ENCODE results near the gene TTYH1. TPM values are rescaled to one million over a fixed set of nuclear protein-coding genes. Genes with fewer than 3 reads are reported as not detected.
A peak's percentile ranks its signal among the peaks of the same experiment; 100 is the strongest.

TTYH1 gene
- total and polyA plus RNA-seq, 9 of the 15 experiments (the other 6 are each of a cell fraction or from before 2014, with no cell fraction given): 0.08 TPM; not detected in 8

DNA sequence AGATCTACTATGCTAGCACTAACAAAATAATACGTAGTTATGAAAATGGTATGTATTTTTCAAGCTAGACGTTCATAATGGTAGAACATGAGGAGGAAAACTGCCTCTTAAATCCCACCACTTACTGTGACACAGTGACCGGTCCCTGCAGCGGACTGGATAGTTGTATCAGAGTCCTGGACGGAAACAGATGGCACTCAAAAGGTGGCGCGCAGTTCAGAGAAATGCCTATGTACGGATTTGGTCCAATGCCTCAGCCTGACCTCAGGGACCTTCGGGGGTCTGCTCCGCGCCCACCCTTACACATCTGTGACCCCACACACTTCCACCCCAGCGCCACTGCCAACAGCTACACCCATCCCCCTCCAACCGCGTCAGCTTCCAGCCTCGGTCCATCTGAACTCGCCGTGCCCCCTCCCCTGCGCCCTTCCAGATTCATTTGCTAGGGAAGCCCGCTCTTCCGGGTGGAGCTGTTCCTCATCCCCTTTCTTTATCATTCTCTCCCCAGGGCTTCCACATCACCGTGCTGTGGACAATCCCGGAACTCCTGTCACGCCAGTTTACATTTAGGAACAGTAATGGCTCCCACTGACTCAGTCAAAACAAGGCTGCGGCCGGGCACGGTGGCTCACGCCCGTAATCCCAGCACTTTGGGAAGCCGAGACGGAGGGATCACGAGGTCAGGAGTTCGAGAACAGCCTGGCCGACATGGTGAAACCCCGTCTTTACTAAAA is 32.9 kb downstream of the TTYH1 start (continued):
- TF ChIP-seq, protein P1, sequence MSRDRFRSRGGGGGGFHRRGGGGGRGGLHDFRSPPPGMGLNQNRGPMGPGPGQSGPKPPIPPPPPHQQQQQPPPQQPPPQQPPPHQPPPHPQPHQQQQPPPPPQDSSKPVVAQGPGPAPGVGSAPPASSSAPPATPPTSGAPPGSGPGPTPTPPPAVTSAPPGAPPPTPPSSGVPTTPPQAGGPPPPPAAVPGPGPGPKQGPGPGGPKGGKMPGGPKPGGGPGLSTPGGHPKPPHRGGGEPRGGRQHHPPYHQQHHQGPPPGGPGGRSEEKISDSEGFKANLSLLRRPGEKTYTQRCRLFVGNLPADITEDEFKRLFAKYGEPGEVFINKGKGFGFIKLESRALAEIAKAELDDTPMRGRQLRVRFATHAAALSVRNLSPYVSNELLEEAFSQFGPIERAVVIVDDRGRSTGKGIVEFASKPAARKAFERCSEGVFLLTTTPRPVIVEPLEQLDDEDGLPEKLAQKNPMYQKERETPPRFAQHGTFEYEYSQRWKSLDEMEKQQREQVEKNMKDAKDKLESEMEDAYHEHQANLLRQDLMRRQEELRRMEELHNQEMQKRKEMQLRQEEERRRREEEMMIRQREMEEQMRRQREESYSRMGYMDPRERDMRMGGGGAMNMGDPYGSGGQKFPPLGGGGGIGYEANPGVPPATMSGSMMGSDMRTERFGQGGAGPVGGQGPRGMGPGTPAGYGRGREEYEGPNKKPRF (IDR thresholded peaks at IDR 0.05; ENCODE audit: low read depth, low read length): no peak
- TF ChIP-seq SETDB1 (IDR thresholded peaks at IDR 0.05; ENCODE audit: low read length): no peak
- TF ChIP-seq SMARCA5 (IDR thresholded peaks at IDR 0.05): 0 out of 2 replicates have a peak, but pooled peaks have one; percentile 48
- 0 out of 2 replicates have a peak, but pooled peaks have one; percentile 11 for TF ChIP-seq RB1 (IDR thresholded peaks at IDR 0.05; ENCODE audit: low read depth)
- TF ChIP-seq, protein P2, sequence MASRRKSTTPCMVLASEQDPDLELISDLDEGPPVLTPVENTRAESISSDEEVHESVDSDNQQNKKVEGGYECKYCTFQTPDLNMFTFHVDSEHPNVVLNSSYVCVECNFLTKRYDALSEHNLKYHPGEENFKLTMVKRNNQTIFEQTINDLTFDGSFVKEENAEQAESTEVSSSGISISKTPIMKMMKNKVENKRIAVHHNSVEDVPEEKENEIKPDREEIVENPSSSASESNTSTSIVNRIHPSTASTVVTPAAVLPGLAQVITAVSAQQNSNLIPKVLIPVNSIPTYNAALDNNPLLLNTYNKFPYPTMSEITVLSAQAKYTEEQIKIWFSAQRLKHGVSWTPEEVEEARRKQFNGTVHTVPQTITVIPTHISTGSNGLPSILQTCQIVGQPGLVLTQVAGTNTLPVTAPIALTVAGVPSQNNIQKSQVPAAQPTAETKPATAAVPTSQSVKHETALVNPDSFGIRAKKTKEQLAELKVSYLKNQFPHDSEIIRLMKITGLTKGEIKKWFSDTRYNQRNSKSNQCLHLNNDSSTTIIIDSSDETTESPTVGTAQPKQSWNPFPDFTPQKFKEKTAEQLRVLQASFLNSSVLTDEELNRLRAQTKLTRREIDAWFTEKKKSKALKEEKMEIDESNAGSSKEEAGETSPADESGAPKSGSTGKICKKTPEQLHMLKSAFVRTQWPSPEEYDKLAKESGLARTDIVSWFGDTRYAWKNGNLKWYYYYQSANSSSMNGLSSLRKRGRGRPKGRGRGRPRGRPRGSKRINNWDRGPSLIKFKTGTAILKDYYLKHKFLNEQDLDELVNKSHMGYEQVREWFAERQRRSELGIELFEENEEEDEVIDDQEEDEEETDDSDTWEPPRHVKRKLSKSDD (conservative IDR thresholded peaks at IDR 0.05; ENCODE audit: low read length): no peak
- TF ChIP-seq FUS (optimal IDR thresholded peaks at IDR 0.05; ENCODE audit: low read depth, low read length): no peak
- TF ChIP-seq ZNF561 (CRISPR knock-in tag; conservative IDR thresholded peaks at IDR 0.05): no peak
- no peak for TF ChIP-seq NR2C2 (CRISPR knock-in tag; IDR thresholded peaks at IDR 0.05)
- peak; percentile 64; the same call in 1 of the 2 replicates for TF ChIP-seq NR2C2 (tag; IDR thresholded peaks at IDR 0.05)
- no peak for TF ChIP-seq SOX6 (IDR thresholded peaks at IDR 0.05)
- TF ChIP-seq GTF2F1 (IDR thresholded peaks at IDR 0.05; ENCODE audit: low read depth, low read length): no peak
- TF ChIP-seq, protein P3, sequence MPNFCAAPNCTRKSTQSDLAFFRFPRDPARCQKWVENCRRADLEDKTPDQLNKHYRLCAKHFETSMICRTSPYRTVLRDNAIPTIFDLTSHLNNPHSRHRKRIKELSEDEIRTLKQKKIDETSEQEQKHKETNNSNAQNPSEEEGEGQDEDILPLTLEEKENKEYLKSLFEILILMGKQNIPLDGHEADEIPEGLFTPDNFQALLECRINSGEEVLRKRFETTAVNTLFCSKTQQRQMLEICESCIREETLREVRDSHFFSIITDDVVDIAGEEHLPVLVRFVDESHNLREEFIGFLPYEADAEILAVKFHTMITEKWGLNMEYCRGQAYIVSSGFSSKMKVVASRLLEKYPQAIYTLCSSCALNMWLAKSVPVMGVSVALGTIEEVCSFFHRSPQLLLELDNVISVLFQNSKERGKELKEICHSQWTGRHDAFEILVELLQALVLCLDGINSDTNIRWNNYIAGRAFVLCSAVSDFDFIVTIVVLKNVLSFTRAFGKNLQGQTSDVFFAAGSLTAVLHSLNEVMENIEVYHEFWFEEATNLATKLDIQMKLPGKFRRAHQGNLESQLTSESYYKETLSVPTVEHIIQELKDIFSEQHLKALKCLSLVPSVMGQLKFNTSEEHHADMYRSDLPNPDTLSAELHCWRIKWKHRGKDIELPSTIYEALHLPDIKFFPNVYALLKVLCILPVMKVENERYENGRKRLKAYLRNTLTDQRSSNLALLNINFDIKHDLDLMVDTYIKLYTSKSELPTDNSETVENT (CRISPR knock-in tag; IDR thresholded peaks at IDR 0.05): peak; percentile 55; the same call in 1 of the 2 replicates
- TF ChIP-seq TARDBP (IDR thresholded peaks at IDR 0.05): no peak
- no peak for TF ChIP-seq HNRNPL (IDR thresholded peaks at IDR 0.05; ENCODE audit: low read depth, low read length)
- no peak for TF ChIP-seq ZNF224 (CRISPR knock-in tag; IDR thresholded peaks at IDR 0.05)
- no peak for TF ChIP-seq HMG20B (CRISPR knock-in tag; IDR thresholded peaks at IDR 0.05)
- TF ChIP-seq, protein P4, sequence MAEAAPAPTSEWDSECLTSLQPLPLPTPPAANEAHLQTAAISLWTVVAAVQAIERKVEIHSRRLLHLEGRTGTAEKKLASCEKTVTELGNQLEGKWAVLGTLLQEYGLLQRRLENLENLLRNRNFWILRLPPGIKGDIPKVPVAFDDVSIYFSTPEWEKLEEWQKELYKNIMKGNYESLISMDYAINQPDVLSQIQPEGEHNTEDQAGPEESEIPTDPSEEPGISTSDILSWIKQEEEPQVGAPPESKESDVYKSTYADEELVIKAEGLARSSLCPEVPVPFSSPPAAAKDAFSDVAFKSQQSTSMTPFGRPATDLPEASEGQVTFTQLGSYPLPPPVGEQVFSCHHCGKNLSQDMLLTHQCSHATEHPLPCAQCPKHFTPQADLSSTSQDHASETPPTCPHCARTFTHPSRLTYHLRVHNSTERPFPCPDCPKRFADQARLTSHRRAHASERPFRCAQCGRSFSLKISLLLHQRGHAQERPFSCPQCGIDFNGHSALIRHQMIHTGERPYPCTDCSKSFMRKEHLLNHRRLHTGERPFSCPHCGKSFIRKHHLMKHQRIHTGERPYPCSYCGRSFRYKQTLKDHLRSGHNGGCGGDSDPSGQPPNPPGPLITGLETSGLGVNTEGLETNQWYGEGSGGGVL (CRISPR knock-in tag; IDR thresholded peaks at IDR 0.05): no peak
- TF ChIP-seq C11orf30 (IDR thresholded peaks at IDR 0.05; ENCODE audit: low read depth): no peak
- TF ChIP-seq, protein P5, sequence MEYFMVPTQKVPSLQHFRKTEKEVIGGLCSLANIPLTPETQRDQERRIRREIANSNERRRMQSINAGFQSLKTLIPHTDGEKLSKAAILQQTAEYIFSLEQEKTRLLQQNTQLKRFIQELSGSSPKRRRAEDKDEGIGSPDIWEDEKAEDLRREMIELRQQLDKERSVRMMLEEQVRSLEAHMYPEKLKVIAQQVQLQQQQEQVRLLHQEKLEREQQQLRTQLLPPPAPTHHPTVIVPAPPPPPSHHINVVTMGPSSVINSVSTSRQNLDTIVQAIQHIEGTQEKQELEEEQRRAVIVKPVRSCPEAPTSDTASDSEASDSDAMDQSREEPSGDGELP (CRISPR knock-in tag; IDR thresholded peaks at IDR 0.05; ENCODE audit: borderline replicate concordance): no peak

Data from K562 (cell line).